HG02973 (cell line): ENCODE measurements around the gene HHLA2.

Source experiments
- ATAC-seq: cut with Tn5 transposase; IDR thresholded peaks from one replicate; pipeline ENCODE4 v1.9.1; 2021; ENCODE audit warnings: moderate library complexity; ENCODE audit not compliant: unreplicated experiment

Gene HHLA2

GRCh38 chr3:108416111-108416869 lies 119.9 kb downstream of the HHLA2 start:
- no peak for ATAC-seq

GRCh38 chr3:108420926-108421325 lies 124.6 kb downstream of the HHLA2 start:
- ATAC-seq = no peak
